DOHH2 (cell line): ENCODE data around the gene MMP13.

ENCODE experiments used
- EZH2phosphoT487 ChIP-seq: fragments of 200-600 bp; sonication (generic); IDR thresholded peaks from 2 replicates; pipeline ENCODE4 v1.6.1; 2017; ENCODE audit warnings: borderline replicate concordance, mild to moderate bottlenecking, antibody characterized with exemption, low read length, moderate library complexity, mixed read lengths
- TF ChIP-seq, protein P1 (sequence below): fragments of 200-600 bp; sonication (generic); IDR thresholded peaks from one replicate; pipeline ENCODE4 v1.5.1; 2014; ENCODE audit warnings: antibody characterized with exemption, mild to moderate bottlenecking, low read depth, low read length; ENCODE audit not compliant: poor library complexity, severe bottlenecking

DNA sequence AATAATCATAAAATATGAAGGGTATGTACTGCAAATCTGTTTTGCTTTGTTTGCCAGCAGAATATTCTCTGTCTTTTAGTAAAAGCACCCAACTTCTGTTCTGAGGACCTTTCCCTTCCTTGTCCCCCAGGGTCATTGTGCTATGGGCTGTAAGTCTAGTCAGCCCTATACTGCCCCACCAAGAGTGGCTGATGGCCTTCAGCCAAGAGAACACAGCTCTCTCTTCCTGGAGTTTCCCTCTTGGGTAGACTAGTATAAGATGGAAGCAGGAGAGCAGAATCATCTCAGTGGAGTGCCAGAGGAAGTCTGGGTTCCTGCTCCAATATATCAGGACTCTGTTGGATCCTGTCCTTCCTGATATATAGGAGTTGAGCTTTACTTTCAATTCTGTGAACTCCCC lies 29.0 kb downstream of the MMP13 start:
- TF ChIP-seq, protein P1, sequence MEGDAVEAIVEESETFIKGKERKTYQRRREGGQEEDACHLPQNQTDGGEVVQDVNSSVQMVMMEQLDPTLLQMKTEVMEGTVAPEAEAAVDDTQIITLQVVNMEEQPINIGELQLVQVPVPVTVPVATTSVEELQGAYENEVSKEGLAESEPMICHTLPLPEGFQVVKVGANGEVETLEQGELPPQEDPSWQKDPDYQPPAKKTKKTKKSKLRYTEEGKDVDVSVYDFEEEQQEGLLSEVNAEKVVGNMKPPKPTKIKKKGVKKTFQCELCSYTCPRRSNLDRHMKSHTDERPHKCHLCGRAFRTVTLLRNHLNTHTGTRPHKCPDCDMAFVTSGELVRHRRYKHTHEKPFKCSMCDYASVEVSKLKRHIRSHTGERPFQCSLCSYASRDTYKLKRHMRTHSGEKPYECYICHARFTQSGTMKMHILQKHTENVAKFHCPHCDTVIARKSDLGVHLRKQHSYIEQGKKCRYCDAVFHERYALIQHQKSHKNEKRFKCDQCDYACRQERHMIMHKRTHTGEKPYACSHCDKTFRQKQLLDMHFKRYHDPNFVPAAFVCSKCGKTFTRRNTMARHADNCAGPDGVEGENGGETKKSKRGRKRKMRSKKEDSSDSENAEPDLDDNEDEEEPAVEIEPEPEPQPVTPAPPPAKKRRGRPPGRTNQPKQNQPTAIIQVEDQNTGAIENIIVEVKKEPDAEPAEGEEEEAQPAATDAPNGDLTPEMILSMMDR: no peak
- no peak for TF ChIP-seq EZH2phosphoT487
